GM19395 (cell line): ENCODE results near the gene CREB3L2.

Experiments
- ATAC-seq: cut with Tn5 transposase; IDR thresholded peaks from one replicate; pipeline ENCODE4 v1.9.1; 2021; ENCODE audit warnings: mild to moderate bottlenecking, moderate library complexity; ENCODE audit not compliant: unreplicated experiment

Gene CREB3L2

GRCh38 chr7:137878333-137878961, 123.4 kb downstream of the CREB3L2 start:
- no peak for ATAC-seq

GRCh38 chr7:137877027-137877675, 124.7 kb downstream of the CREB3L2 start:
- ATAC-seq = no peak

GRCh38 chr7:137875746-137876145, 126.1 kb downstream of the CREB3L2 start:
- ATAC-seq = no peak

- no peak for ATAC-seq
Measured at GRCh38 chr7:137873979-137874777, 127.7 kb downstream of the CREB3L2 start.

- ATAC-seq = no peak
Measured at GRCh38 chr7:137873524-137873923, 128.4 kb downstream of the CREB3L2 start.

GRCh38 chr7:137871170-137871915, 130.5 kb downstream of the CREB3L2 start:
- no peak for ATAC-seq

GRCh38 chr7:137870684-137871083, 131.2 kb downstream of the CREB3L2 start:
- no peak for ATAC-seq

- no peak for ATAC-seq
Measured at GRCh38 chr7:137870078-137870477, 131.8 kb downstream of the CREB3L2 start.

- no peak for ATAC-seq
Measured at GRCh38 chr7:137869260-137869659, 132.6 kb downstream of the CREB3L2 start.

GRCh38 chr7:137867289-137867688, 134.6 kb downstream of the CREB3L2 start:
- no peak for ATAC-seq

GRCh38 chr7:137865764-137866163, 136.1 kb downstream of the CREB3L2 start:
- no peak for ATAC-seq

- ATAC-seq = no peak
Measured at GRCh38 chr7:137862964-137863363, 138.9 kb downstream of the CREB3L2 start.

- ATAC-seq = no peak
Measured at GRCh38 chr7:137862358-137862757, 139.5 kb downstream of the CREB3L2 start.

GRCh38 chr7:137860542-137860941, 141.3 kb downstream of the CREB3L2 start:
- ATAC-seq = no peak

GRCh38 chr7:137853053-137853452, 148.8 kb downstream of the CREB3L2 start:
- ATAC-seq = no peak

GRCh38 chr7:137852108-137852507, 149.8 kb downstream of the CREB3L2 start:
- ATAC-seq = no peak

GRCh38 chr7:137850972-137851945, 150.6 kb downstream of the CREB3L2 start:
- ATAC-seq = no peak

- no peak for ATAC-seq
Measured at GRCh38 chr7:137850571-137850970, 151.3 kb downstream of the CREB3L2 start.

- no peak for ATAC-seq
Measured at GRCh38 chr7:137848095-137848494, 153.8 kb downstream of the CREB3L2 start.

- ATAC-seq = peak; percentile 31
Measured at GRCh38 chr7:137847568-137848050, 154.3 kb downstream of the CREB3L2 start.
